Measurements from ENCODE around the gene AIPL1.

Gene AIPL1

GRCh38 chr17:6408735-6409134, 26.2 kb downstream of the AIPL1 start:
- no peak overlapping the region for H3K9ac ChIP-seq (ENCODE audit: low read depth, low read length)
- no peaks in the 10 kb centered on the region for H3K9me3 ChIP-seq (ENCODE audit: control insufficient read depth, insufficient read depth, low read length)
- no peak overlapping the region for H3K27ac ChIP-seq (ENCODE audit: low read depth, low read length)
- no peak overlapping the region for H3K4me3 ChIP-seq (ENCODE audit: low read depth, low read length)
- H3K27me3 ChIP-seq (ENCODE audit: control insufficient read depth, insufficient read depth, low read length), result no peaks in the 10 kb centered on the region
- H3K4me1 ChIP-seq (ENCODE audit: control insufficient read depth, insufficient read depth, low read length), result no peaks in the 10 kb centered on the region
- no peaks in the 10 kb centered on the region for H3K36me3 ChIP-seq (ENCODE audit: control insufficient read depth, insufficient read depth, low read length)

GRCh38 chr17:6408276-6408675, 26.6 kb downstream of the AIPL1 start:
- Histone ChIP-seq H3K27ac (ENCODE audit: low read depth, low read length) (no peak overlapping the region), H3K36me3 (ENCODE audit: control insufficient read depth, insufficient read depth, low read length) (no peaks in the 10 kb centered on the region), H3K27me3 (ENCODE audit: control insufficient read depth, insufficient read depth, low read length) (no peaks in the 10 kb centered on the region), H3K4me1 (ENCODE audit: control insufficient read depth, insufficient read depth, low read length) (no peaks in the 10 kb centered on the region), H3K4me3 (ENCODE audit: low read depth, low read length) (no peak overlapping the region), H3K9me3 (ENCODE audit: control insufficient read depth, insufficient read depth, low read length) (no peaks in the 10 kb centered on the region), H3K9ac (ENCODE audit: low read depth, low read length) (no peak overlapping the region)

- no peak overlapping the region for H3K27ac ChIP-seq (ENCODE audit: low read depth, low read length)
- H3K9me3 ChIP-seq (ENCODE audit: control insufficient read depth, insufficient read depth, low read length), result 0 out of 2 replicates have a peak, but pooled peaks cover 2% of the 10 kb centered on the region
- no peaks in the 10 kb centered on the region for H3K36me3 ChIP-seq (ENCODE audit: control insufficient read depth, insufficient read depth, low read length)
- no peak overlapping the region for H3K4me3 ChIP-seq (ENCODE audit: low read depth, low read length)
- no peak overlapping the region for H3K9ac ChIP-seq (ENCODE audit: low read depth, low read length)
- H3K27me3 ChIP-seq (ENCODE audit: control insufficient read depth, insufficient read depth, low read length), result no peaks in the 10 kb centered on the region
- H3K4me1 ChIP-seq (ENCODE audit: control insufficient read depth, insufficient read depth, low read length), result no peaks in the 10 kb centered on the region
Observed at GRCh38 chr17:6402258-6402657, 32.7 kb downstream of the AIPL1 start.

- Histone ChIP-seq H3K36me3 (ENCODE audit: control insufficient read depth, insufficient read depth, low read length) (no peaks in the 10 kb centered on the region), H3K27ac (ENCODE audit: low read depth, low read length) (no peak overlapping the region), H3K4me1 (ENCODE audit: control insufficient read depth, insufficient read depth, low read length) (peaks cover 6% of the 10 kb centered on the region), H3K9ac (ENCODE audit: low read depth, low read length) (no peak overlapping the region), H3K4me3 (ENCODE audit: low read depth, low read length) (no peak overlapping the region), H3K27me3 (ENCODE audit: control insufficient read depth, insufficient read depth, low read length) (no peaks in the 10 kb centered on the region), H3K9me3 (ENCODE audit: control insufficient read depth, insufficient read depth, low read length) (0 out of 2 replicates have a peak, but pooled peaks cover 2% of the 10 kb centered on the region)
Observed at GRCh38 chr17:6398955-6399354, 36.0 kb downstream of the AIPL1 start.

GRCh38 chr17:6394055-6394606, 40.8 kb downstream of the AIPL1 start:
- H3K4me3 ChIP-seq (ENCODE audit: low read depth, low read length), result no peak overlapping the region
- no peak overlapping the region for H3K9ac ChIP-seq (ENCODE audit: low read depth, low read length)
- 0 out of 2 replicates have a peak, but pooled peaks cover under 1% of the 10 kb centered on the region for H3K9me3 ChIP-seq (ENCODE audit: control insufficient read depth, insufficient read depth, low read length)
- no peak overlapping the region for H3K27ac ChIP-seq (ENCODE audit: low read depth, low read length)
- H3K36me3 ChIP-seq (ENCODE audit: control insufficient read depth, insufficient read depth, low read length), result no peaks in the 10 kb centered on the region
- H3K4me1 ChIP-seq (ENCODE audit: control insufficient read depth, insufficient read depth, low read length), result peaks cover 15% of the 10 kb centered on the region
- H3K27me3 ChIP-seq (ENCODE audit: control insufficient read depth, insufficient read depth, low read length), result no peaks in the 10 kb centered on the region

- H3K27ac ChIP-seq (ENCODE audit: low read depth, low read length), result peak overlapping the region; percentile 32
- no peaks in the 10 kb centered on the region for H3K27me3 ChIP-seq (ENCODE audit: control insufficient read depth, insufficient read depth, low read length)
- H3K4me3 ChIP-seq (ENCODE audit: low read depth, low read length), result no peak overlapping the region
- no peaks in the 10 kb centered on the region for H3K9me3 ChIP-seq (ENCODE audit: control insufficient read depth, insufficient read depth, low read length)
- peaks cover 15% of the 10 kb centered on the region for H3K4me1 ChIP-seq (ENCODE audit: control insufficient read depth, insufficient read depth, low read length)
- no peaks in the 10 kb centered on the region for H3K36me3 ChIP-seq (ENCODE audit: control insufficient read depth, insufficient read depth, low read length)
- no peak overlapping the region for H3K9ac ChIP-seq (ENCODE audit: low read depth, low read length)
Observed at GRCh38 chr17:6393351-6393952, 41.5 kb downstream of the AIPL1 start.

GRCh38 chr17:6392609-6393350, 42.1 kb downstream of the AIPL1 start:
- Histone ChIP-seq H3K9ac (ENCODE audit: low read depth, low read length) (no peak overlapping the region), H3K4me3 (ENCODE audit: low read depth, low read length) (no peak overlapping the region), H3K36me3 (ENCODE audit: control insufficient read depth, insufficient read depth, low read length) (no peaks in the 10 kb centered on the region), H3K27me3 (ENCODE audit: control insufficient read depth, insufficient read depth, low read length) (no peaks in the 10 kb centered on the region), H3K9me3 (ENCODE audit: control insufficient read depth, insufficient read depth, low read length) (no peaks in the 10 kb centered on the region), H3K27ac (ENCODE audit: low read depth, low read length) (peak overlapping the region; percentile 32), H3K4me1 (ENCODE audit: control insufficient read depth, insufficient read depth, low read length) (peaks cover 15% of the 10 kb centered on the region)

- H3K4me1 ChIP-seq (ENCODE audit: control insufficient read depth, insufficient read depth, low read length), result peaks cover 4% of the 10 kb centered on the region; the same call in 1 of the 2 replicates
- no peak overlapping the region for H3K9ac ChIP-seq (ENCODE audit: low read depth, low read length)
Observed at GRCh38 chr17:6388416-6388815, 46.5 kb downstream of the AIPL1 start.

GRCh38 chr17:6387858-6388257, 47.1 kb downstream of the AIPL1 start:
- H3K4me1 ChIP-seq (ENCODE audit: control insufficient read depth, insufficient read depth, low read length), result no peaks in the 10 kb centered on the region
- H3K36me3 ChIP-seq (ENCODE audit: control insufficient read depth, insufficient read depth, low read length), result no peaks in the 10 kb centered on the region
- H3K27ac ChIP-seq (ENCODE audit: low read depth, low read length), result no peak overlapping the region
- H3K9me3 ChIP-seq (ENCODE audit: control insufficient read depth, insufficient read depth, low read length), result no peaks in the 10 kb centered on the region
- H3K27me3 ChIP-seq (ENCODE audit: control insufficient read depth, insufficient read depth, low read length), result no peaks in the 10 kb centered on the region
- no peak overlapping the region for H3K9ac ChIP-seq (ENCODE audit: low read depth, low read length)
- H3K4me3 ChIP-seq (ENCODE audit: low read depth, low read length), result no peak overlapping the region

More at GRCh38 chr17:6388416-6388815, 46.5 kb downstream of the AIPL1 start:
- no peaks in the 10 kb centered on the region for H3K36me3 ChIP-seq (ENCODE audit: control insufficient read depth, insufficient read depth, low read length)
- H3K9me3 ChIP-seq (ENCODE audit: control insufficient read depth, insufficient read depth, low read length), result no peaks in the 10 kb centered on the region
- H3K27ac ChIP-seq (ENCODE audit: low read depth, low read length), result no peak overlapping the region
- H3K27me3 ChIP-seq (ENCODE audit: control insufficient read depth, insufficient read depth, low read length), result no peaks in the 10 kb centered on the region
- no peak overlapping the region for H3K4me3 ChIP-seq (ENCODE audit: low read depth, low read length)

GRCh38 chr17:6387442-6387841, 47.5 kb downstream of the AIPL1 start:
- Histone ChIP-seq H3K36me3 (ENCODE audit: control insufficient read depth, insufficient read depth, low read length) (no peaks in the 10 kb centered on the region), H3K4me1 (ENCODE audit: control insufficient read depth, insufficient read depth, low read length) (no peaks in the 10 kb centered on the region), H3K27me3 (ENCODE audit: control insufficient read depth, insufficient read depth, low read length) (no peaks in the 10 kb centered on the region), H3K4me3 (ENCODE audit: low read depth, low read length) (no peak overlapping the region), H3K9me3 (ENCODE audit: control insufficient read depth, insufficient read depth, low read length) (no peaks in the 10 kb centered on the region), H3K27ac (ENCODE audit: low read depth, low read length) (no peak overlapping the region), H3K9ac (ENCODE audit: low read depth, low read length) (no peak overlapping the region)

- Histone ChIP-seq H3K4me1 (ENCODE audit: control insufficient read depth, insufficient read depth, low read length) (no peaks in the 10 kb centered on the region), H3K9ac (ENCODE audit: low read depth, low read length) (no peak overlapping the region), H3K36me3 (ENCODE audit: control insufficient read depth, insufficient read depth, low read length) (no peaks in the 10 kb centered on the region), H3K27me3 (ENCODE audit: control insufficient read depth, insufficient read depth, low read length) (no peaks in the 10 kb centered on the region), H3K4me3 (ENCODE audit: low read depth, low read length) (no peak overlapping the region), H3K27ac (ENCODE audit: low read depth, low read length) (no peak overlapping the region), H3K9me3 (ENCODE audit: control insufficient read depth, insufficient read depth, low read length) (no peaks in the 10 kb centered on the region)
Observed at GRCh38 chr17:6386041-6386630, 48.8 kb downstream of the AIPL1 start.
